Fibroblast of skin of back (primary cell): ENCODE data around the gene KLHL22.
"Not testable (repeated sequence)": the region's sequence is repeated elsewhere in the genome, so short reads cannot be mapped to it uniquely, and the experiment has no call there.

Experiments
- DNase-seq: peaks from one replicate; pipeline ENCODE4 v3.0.0-alpha.2; 2013

Gene KLHL22

DNA sequence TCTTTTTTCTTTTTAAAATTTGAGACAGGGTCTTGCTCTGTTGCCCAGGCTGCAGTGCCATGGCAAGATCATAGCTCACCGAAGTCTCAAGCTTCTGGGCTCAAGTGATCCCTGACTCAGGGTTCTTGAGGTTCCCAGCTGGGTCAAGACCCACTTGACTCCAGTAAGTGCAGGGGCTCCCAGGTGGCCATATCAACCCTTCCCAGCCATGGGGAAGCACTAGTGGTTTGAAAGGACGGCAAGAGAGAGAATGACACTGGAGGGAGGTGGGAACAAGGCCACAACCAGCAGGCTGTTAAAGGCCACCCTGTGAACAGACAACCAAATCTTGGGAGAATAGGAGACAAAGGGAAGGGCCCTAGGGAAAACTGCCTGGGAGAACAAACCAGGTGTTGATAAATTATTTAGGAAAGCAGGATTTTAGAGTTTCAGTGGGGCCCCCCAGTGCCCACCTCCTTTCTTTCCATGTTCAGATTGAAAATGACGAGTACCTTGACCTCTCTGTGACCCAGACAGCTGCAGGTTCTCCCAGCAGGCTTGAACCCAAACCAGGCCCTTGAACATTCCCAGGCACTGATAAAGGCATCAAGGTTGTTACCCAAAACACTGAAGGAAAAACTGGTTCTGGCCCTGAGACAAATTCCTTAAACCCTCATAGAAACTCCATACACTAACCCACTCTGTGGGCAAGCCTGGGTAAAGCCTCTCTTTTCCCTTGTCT is 28.8 kb downstream of the KLHL22 start:
- DNase-seq, result no peak

GRCh38 chr22:20465759-20466077 is 29.9 kb downstream of the KLHL22 start:
- no peak for DNase-seq

DNA sequence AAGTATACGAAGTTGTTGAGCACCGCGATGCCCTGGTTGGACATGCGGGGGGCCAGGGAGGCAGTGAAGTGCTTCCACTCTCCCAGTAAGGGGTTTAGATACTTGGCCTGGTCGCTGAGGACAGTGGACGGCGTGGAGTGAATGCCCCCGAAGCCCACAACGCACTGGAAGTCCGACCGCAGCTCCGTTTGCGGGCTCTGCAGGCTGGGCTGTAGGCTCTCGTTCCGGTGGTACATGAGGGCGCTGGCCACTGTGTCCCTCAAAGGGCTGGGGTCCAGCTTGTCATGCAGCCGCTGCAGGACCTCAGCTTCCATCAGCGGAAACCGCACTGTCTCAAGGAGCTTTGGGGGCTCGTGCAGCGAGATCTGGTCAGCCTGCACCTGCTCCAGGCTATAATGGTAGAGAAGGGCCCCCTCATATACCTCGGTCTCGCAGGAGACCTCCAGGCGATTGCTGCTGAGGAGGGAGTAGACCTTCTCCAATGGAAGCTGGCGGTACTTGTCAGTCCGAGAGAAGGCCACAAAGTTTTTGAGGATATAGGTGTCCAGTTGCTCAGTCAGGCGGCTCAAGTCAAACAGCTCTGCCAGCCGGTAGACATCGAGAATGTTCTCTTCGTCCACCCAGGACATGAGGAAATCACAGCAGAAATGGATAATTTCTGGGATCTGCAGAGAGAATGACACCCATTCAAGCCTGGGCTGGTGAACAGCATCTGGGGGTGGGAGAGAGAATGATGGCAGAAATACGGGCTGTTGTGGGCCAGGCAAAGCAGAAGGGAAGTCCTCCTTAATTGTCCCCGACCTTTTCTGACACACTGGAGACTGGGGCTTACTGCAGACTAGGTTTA is 30.5 kb downstream of the KLHL22 start:
- DNase-seq, result no peak

- no peak for DNase-seq
Measured at GRCh38 chr22:20464096-20464614, 31.4 kb downstream of the KLHL22 start.

- no peak for DNase-seq
Measured at GRCh38 chr22:20463324-20464095, 32.1 kb downstream of the KLHL22 start.

GRCh38 chr22:20459862-20460261 is 35.7 kb downstream of the KLHL22 start:
- DNase-seq, result no peak

DNA sequence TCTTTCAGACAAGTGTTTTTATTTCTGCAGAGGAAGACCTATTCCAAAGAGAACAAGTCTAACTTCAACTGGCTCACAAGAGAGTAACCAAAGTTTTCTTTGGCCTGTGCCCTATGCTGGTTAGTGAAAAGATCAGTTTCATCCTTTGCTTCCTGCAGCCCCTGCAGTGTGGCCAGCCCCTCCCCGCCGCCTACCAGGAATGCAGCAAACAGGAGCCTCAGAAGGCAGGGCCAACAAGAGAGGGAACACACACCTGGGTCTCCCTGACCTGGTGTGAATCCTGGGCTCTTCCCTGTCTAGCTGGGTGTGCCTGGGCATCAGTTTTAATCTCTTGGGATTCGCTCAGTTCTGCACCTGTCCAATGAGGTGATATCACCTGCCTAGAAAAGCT is 36.4 kb downstream of the KLHL22 start:
- DNase-seq, result no peak

- no peak for DNase-seq
Measured at GRCh38 chr22:20458530-20459151, 37.0 kb downstream of the KLHL22 start.

- no peak for DNase-seq
Measured at GRCh38 chr22:20457506-20458240, 37.9 kb downstream of the KLHL22 start.

- DNase-seq, result no peak
Measured at GRCh38 chr22:20456722-20457076, 38.9 kb downstream of the KLHL22 start.

DNA sequence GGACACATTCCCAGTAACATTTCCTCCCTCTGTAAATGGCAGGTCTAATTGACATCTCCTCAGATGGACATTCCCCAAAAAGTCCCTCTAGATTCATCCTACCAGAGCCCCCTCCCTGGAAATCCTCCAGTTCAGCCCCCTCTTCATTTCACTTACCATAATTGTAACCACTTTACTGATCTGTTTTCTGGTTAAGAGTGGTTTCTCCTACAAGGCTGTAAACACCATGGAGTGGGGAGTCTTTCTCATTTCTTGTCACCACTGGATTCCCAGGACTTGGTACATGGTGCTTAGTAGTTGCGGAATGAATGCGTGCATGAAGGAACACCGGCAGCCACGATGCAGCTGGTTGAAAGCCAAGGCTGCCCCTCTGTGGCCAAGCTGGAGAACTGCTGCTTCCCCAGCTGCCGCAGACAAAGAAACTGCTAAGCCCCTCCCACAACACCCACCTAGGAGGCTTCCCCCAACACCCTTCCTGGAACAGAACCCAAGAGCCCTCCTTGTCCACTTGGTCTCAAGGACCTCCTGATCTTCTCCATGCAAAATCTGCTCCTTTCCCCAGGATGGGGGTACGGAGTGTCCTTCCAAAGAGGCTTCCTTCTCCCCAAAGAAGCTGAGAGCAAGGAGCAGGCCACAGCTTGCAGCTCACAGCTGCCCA is 39.4 kb downstream of the KLHL22 start:
- peak; percentile 79 for DNase-seq

GRCh38 chr22:20455709-20456063 is 39.9 kb downstream of the KLHL22 start:
- DNase-seq, result peak; percentile 30

- DNase-seq, result no peak
Measured at GRCh38 chr22:20453222-20453621, 42.4 kb downstream of the KLHL22 start.

DNA sequence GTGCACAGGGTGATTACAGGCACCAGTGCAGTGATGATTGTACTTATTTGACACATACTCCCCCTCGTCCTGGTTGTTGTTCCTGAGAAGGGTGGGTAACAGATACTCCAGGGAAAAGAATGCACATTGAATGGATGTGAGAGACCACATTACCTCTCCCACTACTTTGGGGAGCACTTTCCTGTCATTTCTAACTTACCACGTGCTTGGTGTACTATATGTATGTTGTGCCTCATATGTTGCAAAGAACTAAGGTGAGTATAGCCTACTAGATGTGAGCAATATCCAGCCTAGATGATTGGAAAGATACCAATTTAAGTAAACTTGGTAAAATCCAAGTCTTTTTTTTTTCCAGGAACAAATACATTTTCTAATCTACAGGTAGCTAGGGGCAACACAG is 43.7 kb downstream of the KLHL22 start:
- no peak for DNase-seq

DNA sequence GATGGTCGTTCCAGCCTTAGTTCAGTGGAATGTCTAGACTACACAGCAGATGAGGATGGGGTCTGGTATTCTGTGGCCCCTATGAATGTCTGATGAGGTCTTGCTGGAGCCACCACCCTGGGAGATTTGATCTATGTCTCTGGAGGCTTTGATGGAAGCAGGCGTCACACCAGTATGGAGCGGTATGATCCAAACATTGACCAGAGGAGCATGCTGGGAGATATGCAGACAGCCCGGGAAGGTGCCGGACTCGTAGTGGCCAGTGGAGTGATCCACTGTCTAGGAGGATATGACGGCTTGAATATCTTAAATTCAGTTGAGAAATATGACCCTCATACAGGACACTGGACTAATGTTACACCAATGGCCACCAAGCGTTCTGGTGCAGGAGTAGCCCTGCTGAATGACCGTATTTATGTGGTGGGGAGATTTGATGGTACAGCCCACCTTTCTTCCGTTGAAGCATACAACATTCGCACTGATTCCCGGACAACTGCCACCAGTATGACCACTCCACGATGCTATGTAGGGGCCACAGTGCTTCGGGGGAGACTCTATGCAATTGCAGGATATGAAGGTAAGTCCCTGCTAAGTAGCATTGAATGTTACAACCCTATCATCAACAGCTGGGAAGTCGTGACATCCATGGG is 44.3 kb downstream of the KLHL22 start:
- not testable (repeated sequence) for DNase-seq

DNA sequence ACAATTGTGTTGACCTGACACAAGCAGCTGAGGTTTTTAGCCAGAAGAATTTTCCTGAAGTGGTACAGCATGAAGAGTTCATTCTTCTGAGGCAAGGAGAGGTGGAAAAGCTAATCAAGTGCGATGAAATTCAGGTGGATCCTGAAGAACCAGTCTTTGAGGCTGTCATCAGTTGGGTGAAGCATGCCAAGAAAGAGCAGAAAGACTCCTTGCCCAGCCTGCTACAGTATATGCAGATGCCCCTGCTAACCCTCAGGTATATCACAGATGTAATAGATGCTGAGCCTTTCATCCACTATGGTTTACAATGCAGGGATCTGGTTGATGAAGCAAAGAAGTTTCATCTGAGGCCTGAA is 45.1 kb downstream of the KLHL22 start:
- no peak for DNase-seq

DNA sequence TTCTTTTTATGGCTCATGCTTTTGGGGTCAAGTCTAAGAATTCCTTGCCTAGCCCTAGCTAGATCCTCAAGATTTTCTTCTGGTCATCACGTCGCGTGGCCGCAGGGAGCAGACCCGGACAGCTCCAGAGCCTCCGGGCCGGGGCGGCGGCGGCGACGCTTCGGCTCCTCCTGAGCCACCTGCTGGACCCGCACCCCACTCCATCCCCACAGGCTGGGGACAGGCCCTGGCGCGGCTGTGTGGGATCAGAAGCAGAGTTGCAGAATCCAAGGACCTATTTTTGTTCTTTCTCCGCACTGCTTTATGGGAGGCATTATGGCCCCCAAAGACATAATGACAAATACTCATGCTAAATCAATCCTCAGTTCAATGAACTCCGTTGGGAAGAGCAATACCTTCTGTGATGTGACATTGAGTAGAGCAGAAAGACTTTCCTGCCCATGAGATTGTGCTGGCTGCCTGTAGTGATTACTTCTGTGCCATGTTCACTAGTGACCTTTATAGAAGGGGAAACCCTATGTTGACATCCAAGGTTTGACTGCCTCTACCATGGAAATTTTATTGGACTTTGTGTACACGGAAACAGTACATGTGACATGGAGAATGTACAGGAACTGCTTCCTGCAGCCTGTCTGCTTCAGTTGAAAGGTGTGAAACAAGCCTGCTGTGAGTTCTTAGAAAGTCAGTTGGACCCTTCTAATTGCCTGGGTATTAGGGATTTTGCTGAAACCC is 45.6 kb downstream of the KLHL22 start:
- no peak for DNase-seq

GRCh38 chr22:20448630-20449029 is 47.0 kb downstream of the KLHL22 start:
- DNase-seq, result peak; percentile 54

DNA sequence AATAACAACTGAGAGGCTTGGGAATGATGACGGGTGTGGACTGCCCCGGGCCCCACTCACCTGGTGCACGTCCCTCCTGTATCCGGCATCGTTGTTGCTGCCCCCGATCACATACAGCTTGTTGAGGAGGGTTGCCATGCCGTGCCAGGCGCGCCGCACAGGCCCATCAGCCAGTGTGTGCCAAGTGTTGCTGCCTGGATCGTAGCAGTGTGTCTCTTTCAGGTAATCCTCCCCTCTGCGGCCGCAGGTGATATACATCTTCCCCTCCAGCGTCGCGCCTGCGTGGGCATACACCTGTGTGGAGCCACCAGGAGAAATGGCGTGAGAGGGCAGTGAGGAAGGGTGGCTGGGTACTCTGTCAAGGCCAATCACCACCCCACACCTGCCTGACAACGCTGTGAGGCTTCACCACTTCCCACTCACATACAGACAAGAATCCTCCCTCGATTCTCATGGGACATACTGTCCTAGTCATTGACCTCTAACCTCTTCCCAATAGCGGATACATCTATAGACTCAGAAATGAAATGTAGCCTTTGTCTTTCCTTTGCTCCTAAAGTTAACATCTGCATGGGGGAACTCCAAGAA is 49.1 kb downstream of the KLHL22 start:
- no peak for DNase-seq

- DNase-seq, result no peak
Measured at GRCh38 chr22:20444325-20444724, 51.3 kb downstream of the KLHL22 start.
